Activated T-cell treated with anti-CD3 and anti-CD28 coated beads, Interleukin-2, amount 50 U/mL, for 1 hour (primary cell): ENCODE measurements around the gene PMPCA.
"Not testable (repeated sequence)": the region's sequence is repeated elsewhere in the genome, so short reads cannot be mapped to it uniquely, and the experiment has no call there.

Experiments used
- DNase-seq: peaks from one replicate; pipeline ENCODE4 v3.0.0-alpha.2; 2020

PMPCA gene

GRCh38 chr9:136418182-136419091 lies 8.0 kb downstream of the PMPCA start:
- DNase-seq = no peak

DNA sequence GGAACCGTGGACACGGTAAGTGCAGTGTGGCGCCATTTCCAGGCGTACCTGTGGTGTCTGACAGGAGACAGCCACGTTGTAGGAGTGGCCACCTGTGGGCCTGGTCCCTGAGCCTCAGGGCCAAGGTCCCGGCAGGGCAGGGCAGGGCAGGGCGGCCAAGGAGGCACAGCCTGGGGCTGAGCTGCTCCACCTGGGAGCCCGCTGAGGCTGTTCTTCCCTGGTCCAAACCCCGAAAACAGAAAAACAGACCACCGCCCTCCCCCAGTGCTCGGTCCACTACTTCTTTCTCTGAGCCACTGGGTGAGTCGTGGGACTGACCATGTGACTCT lies 8.6 kb downstream of the PMPCA start:
- no peak for DNase-seq

- no peak for DNase-seq
Observed at GRCh38 chr9:136421791-136422190, 11.3 kb downstream of the PMPCA start.

GRCh38 chr9:136422876-136423275 lies 12.4 kb downstream of the PMPCA start:
- no peak for DNase-seq

DNA sequence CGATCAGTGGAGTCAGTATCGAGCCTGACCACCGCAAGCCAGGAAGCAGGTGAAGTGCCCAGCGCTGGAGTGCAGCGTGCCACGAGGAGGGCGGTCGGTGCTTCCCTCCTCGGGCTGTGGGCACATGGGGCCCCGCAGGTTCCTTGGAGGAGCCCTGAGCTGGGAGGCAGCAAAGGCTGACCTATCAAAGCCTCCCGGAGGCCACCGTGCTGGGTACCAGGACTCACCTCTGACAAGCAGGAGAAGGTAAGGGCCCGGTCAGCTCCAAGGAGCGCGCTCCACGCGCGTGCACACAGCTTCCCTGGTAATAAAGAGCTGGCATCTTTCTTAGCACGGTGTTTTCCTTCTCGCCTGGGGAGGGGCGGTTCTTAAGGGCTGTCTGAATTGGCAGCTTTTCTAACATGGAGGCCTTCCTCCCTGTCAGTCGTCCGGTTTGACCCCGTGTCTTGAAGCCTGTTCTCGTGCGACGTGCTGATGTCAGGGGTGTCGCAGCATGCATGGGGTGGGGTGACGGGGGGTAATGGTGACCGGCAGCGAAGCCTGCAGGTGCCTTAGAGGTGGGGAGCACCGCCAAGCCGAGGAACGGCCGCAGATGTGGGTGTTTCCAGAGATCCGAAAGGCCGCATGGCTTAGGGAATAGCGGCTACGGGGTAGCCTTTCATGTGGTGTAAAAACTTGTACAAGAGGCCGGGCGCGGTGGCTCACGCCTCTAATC lies 13.1 kb downstream of the PMPCA start:
- no peak for DNase-seq

DNA sequence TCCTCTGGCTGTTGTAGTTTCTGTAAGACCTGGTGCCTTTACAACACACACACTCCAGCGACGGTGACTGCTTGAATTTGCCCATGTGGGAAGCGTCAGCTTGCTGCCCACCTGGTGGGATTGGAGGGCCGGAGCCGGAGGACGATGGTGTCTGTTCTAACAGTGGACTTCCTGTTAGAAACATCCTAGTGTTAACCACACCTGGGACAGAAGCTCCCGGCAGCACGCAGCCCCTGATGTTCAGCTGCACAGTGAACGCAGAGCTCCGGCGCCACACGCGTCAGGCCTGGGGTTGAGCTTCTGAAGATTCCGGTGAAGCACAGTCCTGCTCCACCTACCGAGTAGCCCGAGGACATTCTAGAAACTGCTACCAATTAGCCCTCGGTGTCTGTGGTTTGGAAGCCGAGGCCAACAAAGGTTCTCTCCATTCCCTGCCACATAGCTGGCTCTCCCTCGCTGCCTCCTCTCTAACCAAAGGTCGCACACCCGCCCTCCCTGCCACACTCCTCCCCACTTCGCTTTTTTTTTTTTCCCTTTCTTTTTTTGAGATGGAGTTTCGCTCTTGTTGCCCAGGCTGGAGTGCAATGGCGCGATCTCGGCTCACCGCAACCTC lies 14.4 kb downstream of the PMPCA start:
- no peak for DNase-seq

GRCh38 chr9:136425367-136425766 lies 14.9 kb downstream of the PMPCA start:
- not testable (repeated sequence) for DNase-seq

- no peak for DNase-seq
Observed at GRCh38 chr9:136426787-136427186, 16.3 kb downstream of the PMPCA start.

DNA sequence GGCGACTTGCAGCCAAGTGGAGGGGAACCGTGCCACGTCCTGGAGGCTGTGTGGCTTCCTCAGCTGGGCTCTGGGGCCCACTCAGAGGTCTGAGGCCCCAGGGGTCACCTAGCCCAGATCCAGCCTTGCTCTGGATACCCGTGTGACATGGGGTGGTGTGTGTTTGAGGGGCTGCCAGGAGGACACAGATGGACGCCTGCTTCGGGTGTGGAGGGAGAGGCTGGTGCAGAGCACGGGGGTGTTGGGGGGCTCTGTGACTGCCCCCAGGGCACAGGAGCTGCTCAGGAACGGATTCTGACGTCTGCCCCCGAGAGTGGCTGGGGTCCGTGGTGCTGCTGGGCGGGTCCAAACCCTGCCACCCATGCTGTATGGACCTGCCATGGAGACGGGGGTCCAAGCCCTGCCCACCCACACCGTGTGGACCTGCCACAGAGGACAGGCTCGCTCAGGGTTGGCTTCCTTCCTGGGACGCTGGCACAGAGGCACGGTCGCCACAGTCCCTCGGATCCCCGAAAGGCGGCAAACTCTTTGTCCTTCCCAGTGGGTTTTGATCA lies 18.7 kb downstream of the PMPCA start:
- DNase-seq = no peak

DNA sequence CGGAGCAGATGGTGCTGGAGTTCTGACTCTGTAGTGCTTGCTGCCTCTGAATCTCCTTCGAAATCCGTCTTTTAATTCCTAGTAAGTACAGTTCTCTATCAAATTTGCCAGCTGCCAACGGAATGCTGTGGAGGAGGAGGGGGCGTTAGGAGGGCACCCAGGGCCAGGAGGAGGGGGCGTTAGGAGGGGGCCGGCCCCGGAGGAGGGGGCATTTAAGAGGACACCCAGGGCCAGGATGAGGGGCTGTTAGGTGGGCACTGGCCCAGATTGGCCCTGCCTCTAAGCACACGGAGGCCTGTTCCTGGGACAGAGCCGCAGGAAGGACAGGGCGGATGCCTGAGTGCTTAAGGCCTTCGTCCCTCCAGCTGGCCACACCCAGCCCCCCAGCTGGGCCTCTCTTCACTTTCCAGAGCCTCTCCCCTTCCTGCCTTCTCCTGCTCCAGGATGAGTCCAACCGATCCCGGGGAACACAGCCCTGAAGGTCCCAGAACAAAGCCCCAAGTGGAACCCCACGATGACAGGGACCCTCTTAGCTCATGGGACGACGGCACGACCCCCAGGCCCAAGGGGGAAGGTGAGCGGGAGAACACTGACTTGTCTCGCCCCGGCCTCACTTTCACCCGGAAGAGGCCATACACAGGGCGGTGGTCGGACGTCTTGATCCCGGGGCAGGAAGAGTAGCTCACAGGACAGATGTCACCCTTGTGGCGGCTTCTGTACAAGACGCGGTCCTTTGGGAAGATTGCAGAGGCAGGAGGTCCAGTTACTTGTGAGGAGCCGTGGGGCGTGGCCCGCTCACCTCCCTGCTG lies 19.4 kb downstream of the PMPCA start:
- no peak for DNase-seq

- no peak for DNase-seq
Observed at GRCh38 chr9:136430588-136431234, 20.3 kb downstream of the PMPCA start.

DNA sequence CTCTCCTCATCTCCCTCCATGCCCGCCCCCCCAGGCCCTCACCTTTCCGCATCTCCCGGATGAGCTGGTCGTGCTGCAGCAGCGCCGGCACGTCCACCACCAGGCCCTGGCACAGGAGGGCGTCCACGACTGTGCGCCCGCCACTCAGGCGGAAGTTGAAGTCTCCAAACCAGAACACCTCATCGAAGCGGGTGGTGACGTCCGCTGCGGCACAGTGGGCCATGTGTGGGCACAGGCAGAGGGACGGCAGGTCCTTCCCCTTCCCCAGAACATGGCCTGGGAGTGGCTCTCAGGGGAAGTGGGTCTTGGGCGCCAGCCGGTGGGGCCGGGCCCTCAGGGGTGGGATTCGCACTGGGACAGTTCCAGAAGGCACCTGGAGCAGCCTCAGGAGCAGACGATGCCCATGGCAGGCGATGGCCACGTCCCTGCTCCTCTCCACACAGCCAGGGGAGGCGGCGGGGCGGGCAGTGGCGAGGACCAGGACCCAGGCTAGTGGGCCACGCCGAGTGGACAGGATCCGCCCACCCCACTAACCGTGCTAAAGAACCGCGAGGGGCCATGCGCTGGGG lies 21.4 kb downstream of the PMPCA start:
- DNase-seq = no peak

DNA sequence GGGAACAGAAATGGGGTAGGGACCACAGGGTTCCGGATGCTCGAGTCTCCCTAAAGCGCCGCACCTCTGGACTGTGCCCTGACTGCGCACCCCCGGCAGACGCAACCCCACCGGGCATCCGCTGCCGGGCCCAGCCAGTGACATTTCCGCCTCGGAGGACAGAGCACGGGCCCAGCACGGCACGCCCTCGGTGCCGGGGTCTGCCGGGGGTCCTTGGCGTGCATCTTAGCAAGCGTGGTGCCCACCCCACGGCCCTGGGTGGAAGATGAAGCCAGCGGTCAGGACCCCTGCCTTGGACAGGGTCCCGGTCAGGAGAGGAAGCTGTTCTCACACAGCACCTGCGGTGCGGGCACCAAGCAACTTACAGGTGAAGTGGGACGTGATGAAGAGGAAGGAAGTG lies 22.1 kb downstream of the PMPCA start:
- no peak for DNase-seq

DNA sequence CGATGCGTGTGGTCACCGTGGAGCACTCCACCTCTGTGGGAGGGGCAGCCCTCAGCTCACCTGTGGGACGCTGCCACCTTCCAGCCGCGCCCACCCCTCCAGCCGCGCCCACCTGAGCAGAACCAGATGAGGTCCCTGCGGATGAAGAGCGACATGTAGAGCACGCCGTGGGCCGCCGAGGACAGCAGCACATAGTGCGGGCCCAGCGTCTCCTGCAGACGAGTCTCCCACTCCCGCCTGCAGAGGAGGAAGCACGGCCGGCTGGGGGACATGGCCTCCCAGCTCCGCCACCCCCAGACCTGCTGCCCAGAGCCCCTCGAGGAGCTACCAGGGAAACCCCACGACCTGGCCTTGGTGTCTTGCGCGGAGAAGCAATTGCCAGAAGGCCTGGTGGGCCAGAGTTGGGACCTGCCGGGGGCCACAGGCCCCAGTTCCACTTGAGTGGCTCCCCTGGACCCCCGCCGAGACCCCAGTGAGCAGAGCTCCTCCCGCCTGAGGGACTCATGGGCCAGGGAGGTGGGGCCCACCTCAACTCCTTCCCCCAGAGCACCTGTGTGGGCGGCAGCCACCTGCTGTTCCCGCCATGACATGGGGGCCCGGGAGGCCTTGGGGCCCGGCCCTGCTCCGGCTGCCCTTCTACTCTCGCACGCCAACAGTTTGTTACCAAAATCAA lies 22.7 kb downstream of the PMPCA start:
- DNase-seq = no peak

DNA sequence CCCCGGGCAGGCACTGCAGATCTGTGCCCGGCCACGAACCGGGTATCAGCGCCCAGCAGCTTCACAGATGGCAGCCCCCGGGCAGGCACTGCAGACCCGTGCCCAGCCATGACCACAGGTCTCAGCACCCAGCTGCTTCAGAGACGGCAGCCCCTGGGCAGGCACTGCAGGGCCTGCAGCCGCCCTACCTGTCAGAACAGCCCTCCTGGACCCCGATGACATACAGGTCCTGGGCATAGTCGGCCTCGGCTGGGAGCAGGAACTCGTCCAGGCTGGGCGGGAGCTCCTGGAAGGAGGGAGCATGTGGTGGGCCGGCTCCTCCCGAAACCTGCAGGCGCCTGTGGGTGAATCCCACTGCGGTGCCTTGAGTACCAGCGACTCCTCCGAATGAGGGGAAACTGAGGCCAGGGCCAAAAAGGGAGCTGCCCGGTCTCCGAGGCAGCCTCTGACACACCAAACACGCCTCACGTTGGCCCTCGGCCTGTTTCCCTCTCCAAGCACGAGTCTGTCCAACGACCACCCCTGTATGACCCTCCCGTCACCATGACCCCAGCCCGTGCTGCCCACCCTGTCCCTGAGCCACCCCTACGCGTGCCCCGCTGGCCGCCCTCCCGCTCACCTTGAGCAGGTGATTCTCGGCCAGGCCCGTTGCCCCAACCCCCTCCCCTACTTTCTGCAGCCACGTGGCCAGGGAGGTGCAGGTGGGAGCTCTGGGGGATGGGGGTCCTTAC lies 23.6 kb downstream of the PMPCA start:
- DNase-seq = no peak

GRCh38 chr9:136434580-136435169 lies 24.2 kb downstream of the PMPCA start:
- DNase-seq = no peak

GRCh38 chr9:136436055-136436634 lies 25.7 kb downstream of the PMPCA start:
- no peak for DNase-seq

- no peak for DNase-seq
Observed at GRCh38 chr9:136437430-136437829, 27.0 kb downstream of the PMPCA start.

DNA sequence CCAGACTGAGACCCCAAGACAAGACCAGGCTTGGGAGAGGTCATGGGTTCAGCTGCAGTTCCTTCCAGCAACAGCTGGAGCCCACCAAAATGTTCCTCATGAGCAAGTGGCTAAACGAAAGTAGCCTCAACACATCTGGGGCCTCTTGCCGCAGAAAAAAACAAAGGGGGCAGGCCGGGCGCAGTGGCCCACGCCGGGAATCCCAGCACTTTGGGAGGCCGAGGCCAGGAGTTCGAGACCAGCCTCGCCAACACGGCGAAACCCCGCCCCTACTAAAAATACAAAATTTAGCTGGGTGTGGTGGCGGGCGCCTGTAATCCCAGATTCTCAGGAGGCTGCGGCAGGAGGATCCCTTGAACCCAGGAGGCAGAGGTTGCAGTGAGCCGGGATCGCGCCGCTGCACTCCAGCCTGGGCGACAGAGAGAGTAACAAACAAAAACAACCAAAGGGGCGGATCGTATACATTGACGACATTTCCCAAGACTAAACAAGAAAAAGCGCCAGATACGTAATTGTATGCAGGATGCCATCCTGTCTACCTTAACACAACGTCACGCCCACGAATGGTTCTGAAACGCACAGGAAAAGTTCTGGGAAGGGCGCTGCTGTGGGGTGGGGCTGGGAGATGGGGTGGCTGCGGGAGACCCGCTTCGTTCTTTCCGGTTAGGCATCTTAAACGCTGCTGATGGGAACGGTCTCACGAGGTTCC lies 27.5 kb downstream of the PMPCA start:
- no peak for DNase-seq
